ENCODE results near the gene TMEM138.

Gene TMEM138

GRCh38 chr11:61406991-61407728 lies 45.0 kb downstream of the TMEM138 start:
- Histone ChIP-seq H3K4me2 (ENCODE audit: low read depth, low read length, poor library complexity, severe bottlenecking) (no peak overlapping the region), H3K4me1 (ENCODE audit: insufficient read depth, low read length, poor library complexity, severe bottlenecking) (no peaks in the 10 kb centered on the region), H2AFZ (ENCODE audit: low read length) (no peak overlapping the region), H4K20me1 (ENCODE audit: insufficient read depth, low read length, poor library complexity, severe bottlenecking) (peaks cover 5% of the 10 kb centered on the region), H3K9ac (ENCODE audit: low read depth, low read length, poor library complexity, severe bottlenecking) (no peak overlapping the region), H3F3A (ENCODE audit: low read depth) (peaks cover 3% of the 10 kb centered on the region; the same call in 1 of the 2 replicates), H3K36me3 (ENCODE audit: insufficient read depth, low read length) (peaks cover 93% of the 10 kb centered on the region; the same call in 1 of the 2 replicates), H3K4me3 (ENCODE audit: low read length, poor library complexity, severe bottlenecking) (no peak overlapping the region), H3K27me3 (ENCODE audit: insufficient read depth, low read length, poor library complexity, severe bottlenecking) (no peaks in the 10 kb centered on the region), H3K9me3 (ENCODE audit: insufficient read depth, low read depth, low read length) (no peaks in the 10 kb centered on the region), H3K9me2 (replicated peaks; ENCODE audit: low read depth, low read length) (no peaks in the 10 kb centered on the region), H3K79me2 (ENCODE audit: insufficient read depth, low read length) (no peaks in the 10 kb centered on the region)
- no peak for TF ChIP-seq EZH2phosphoT487 (IDR thresholded peaks at IDR 0.05; ENCODE audit: borderline replicate concordance)
- no peak for TF ChIP-seq CTCF (conservative IDR thresholded peaks at IDR 0.05; ENCODE audit: low read length)

GRCh38 chr11:61411589-61411988 lies 49.4 kb downstream of the TMEM138 start:
- Histone ChIP-seq H3K4me1 (ENCODE audit: insufficient read depth, low read length, poor library complexity, severe bottlenecking) (no peaks in the 10 kb centered on the region), H3K9me2 (replicated peaks; ENCODE audit: low read depth, low read length) (no peaks in the 10 kb centered on the region), H3K27me3 (ENCODE audit: insufficient read depth, low read length, poor library complexity, severe bottlenecking) (no peaks in the 10 kb centered on the region), H3K9me3 (ENCODE audit: insufficient read depth, low read depth, low read length) (no peaks in the 10 kb centered on the region), H3K4me3 (ENCODE audit: low read length, poor library complexity, severe bottlenecking) (no peak overlapping the region), H3K36me3 (ENCODE audit: insufficient read depth, low read length) (peaks cover 95% of the 10 kb centered on the region), H4K20me1 (ENCODE audit: insufficient read depth, low read length, poor library complexity, severe bottlenecking) (peaks cover under 1% of the 10 kb centered on the region), H2AFZ (ENCODE audit: low read length) (no peak overlapping the region), H3K79me2 (ENCODE audit: insufficient read depth, low read length) (peaks cover 5% of the 10 kb centered on the region; the same call in 1 of the 2 replicates), H3K4me2 (ENCODE audit: low read depth, low read length, poor library complexity, severe bottlenecking) (no peak overlapping the region), H3F3A (ENCODE audit: low read depth) (no peaks in the 10 kb centered on the region), H3K9ac (ENCODE audit: low read depth, low read length, poor library complexity, severe bottlenecking) (no peak overlapping the region)
- TF ChIP-seq CTCF (conservative IDR thresholded peaks at IDR 0.05; ENCODE audit: low read length): no peak
- TF ChIP-seq EZH2phosphoT487 (IDR thresholded peaks at IDR 0.05; ENCODE audit: borderline replicate concordance): no peak

- H3K9ac ChIP-seq (ENCODE audit: low read depth, low read length, poor library complexity, severe bottlenecking): no peak overlapping the region
- TF ChIP-seq EZH2phosphoT487 (IDR thresholded peaks at IDR 0.05; ENCODE audit: borderline replicate concordance) (no peak), CTCF (conservative IDR thresholded peaks at IDR 0.05; ENCODE audit: low read length) (no peak)
These were observed 51.3 kb downstream of the TMEM138 start for GRCh38 chr11:61413496-61413895.

More at GRCh38 chr11:61413496-61413895, 51.3 kb downstream of the TMEM138 start:
- Histone ChIP-seq H3K9me2 (replicated peaks; ENCODE audit: low read depth, low read length) (no peaks in the 10 kb centered on the region), H3K9me3 (ENCODE audit: insufficient read depth, low read depth, low read length) (no peaks in the 10 kb centered on the region), H3K4me3 (ENCODE audit: low read length, poor library complexity, severe bottlenecking) (no peak overlapping the region), H3K4me1 (ENCODE audit: insufficient read depth, low read length, poor library complexity, severe bottlenecking) (no peaks in the 10 kb centered on the region), H3K36me3 (ENCODE audit: insufficient read depth, low read length) (peaks cover 96% of the 10 kb centered on the region), H3K4me2 (ENCODE audit: low read depth, low read length, poor library complexity, severe bottlenecking) (no peak overlapping the region), H3K27me3 (ENCODE audit: insufficient read depth, low read length, poor library complexity, severe bottlenecking) (no peaks in the 10 kb centered on the region), H4K20me1 (ENCODE audit: insufficient read depth, low read length, poor library complexity, severe bottlenecking) (peaks cover 14% of the 10 kb centered on the region), H2AFZ (ENCODE audit: low read length) (no peak overlapping the region), H3K79me2 (ENCODE audit: insufficient read depth, low read length) (peaks cover 24% of the 10 kb centered on the region), H3F3A (ENCODE audit: low read depth) (no peaks in the 10 kb centered on the region)

Data from Loucy (cell line).